T-helper 1 cell (primary cell): Measurements from ENCODE around the gene FAM217A.
A peak's percentile ranks its signal among the peaks of the same experiment; 100 is the strongest.

Source experiments
- DNase-seq, 5 donors: peaks; one replicate each; pipeline ENCODE4 v3.0.0-alpha.2; 2012 to 2020

FAM217A gene

DNA sequence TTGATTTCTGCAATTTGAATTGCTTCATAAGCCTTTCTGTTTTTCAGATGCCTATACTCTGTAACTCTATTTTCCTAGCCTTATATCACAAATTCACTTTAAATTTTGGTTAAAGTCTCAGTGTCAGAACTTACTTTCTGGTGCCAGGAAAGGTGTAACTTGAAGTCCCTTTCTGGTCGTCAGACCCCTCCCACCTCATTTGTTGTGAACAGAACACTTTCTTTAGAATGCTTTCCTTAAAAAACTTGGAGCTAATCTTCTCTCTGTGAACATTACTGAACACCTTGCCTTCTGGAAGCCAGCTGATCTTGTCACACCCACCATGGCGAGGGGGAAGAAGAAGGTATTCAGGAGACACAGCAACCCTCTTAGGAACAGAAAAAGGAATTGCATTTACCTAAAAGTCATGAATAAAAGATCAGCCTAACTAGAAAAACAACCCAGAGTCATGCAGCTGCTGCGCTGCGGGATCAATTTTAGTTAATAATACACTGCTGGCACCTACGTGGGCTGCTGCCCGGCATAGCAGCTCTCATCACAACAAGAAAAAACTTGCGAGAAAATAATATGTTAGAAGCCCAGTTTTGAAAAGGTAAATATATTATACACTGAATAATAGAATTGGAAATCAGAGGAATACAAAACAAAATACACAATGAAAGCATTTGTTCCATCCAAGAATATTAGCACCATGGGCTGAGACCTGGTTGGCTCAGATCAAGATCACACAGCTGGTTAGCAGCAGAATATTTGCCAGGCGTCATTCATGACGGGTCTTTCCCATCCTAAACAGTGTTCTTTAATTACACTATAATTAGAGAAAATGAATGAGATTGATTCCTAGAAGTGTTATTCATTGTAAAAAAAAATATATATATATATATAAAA, 5.8 kb upstream of the FAM217A start:
- DNase-seq, result no peak

DNA sequence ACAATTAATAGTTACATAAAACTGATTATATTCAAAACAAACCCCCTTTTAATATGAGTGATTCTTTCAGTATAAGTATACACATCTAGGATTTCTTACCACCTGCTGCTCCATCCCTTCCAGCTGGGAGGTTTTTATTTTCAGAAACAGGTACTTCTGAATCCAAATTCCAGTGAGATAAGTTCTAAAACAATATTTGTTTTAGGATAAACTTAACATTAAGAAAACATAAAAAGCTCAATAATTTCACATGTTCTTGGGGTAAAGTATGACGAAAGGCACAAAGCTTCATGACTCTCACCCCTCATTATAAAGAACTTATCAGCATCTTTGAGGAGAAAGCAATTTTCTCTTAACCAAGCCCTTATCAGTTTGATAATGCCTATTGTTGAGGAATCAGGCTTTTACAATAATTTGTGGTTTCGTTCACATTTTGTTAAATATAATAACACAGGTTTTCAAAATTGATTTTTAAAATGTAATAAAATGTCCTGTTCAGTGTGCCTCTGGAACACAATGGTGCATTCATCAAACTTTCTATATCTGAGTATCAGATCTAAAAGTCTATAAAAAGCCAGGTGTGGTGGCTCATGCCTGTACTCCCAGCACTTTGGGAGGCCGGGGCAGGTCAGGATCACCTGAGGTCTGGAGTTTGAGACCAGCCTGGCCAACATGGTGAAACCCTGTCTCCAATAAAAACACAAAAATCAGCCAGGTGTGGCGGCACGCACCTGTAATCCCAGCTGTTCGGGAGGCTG, 4.3 kb downstream of the FAM217A start:
- DNase-seq, result no peak

- no peak for DNase-seq
These were observed 7.6 kb downstream of the FAM217A start for GRCh38 chr6:4071330-4071729.

- no peak for DNase-seq
These were observed 9.7 kb downstream of the FAM217A start for GRCh38 chr6:4069199-4069598.

DNA sequence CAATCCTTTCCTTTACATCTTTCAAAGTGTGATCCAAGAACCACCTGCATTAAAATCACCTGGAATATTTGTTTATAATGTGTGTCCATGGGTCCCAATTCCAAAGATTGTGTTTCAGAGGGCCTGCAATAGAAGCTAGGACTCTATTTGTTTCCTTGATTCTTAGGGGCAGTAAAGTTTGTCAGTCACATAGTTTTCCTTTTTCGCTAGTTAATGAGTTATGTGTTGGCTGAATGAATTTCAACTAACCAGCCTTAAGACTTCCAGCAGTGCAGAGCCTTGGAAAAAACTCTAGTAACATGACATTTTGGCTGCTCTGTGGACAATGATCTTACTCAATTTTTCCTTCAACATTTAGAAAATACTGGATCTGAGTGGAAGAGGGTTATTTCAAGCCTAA, 11.3 kb downstream of the FAM217A start:
- no peak for DNase-seq

DNA sequence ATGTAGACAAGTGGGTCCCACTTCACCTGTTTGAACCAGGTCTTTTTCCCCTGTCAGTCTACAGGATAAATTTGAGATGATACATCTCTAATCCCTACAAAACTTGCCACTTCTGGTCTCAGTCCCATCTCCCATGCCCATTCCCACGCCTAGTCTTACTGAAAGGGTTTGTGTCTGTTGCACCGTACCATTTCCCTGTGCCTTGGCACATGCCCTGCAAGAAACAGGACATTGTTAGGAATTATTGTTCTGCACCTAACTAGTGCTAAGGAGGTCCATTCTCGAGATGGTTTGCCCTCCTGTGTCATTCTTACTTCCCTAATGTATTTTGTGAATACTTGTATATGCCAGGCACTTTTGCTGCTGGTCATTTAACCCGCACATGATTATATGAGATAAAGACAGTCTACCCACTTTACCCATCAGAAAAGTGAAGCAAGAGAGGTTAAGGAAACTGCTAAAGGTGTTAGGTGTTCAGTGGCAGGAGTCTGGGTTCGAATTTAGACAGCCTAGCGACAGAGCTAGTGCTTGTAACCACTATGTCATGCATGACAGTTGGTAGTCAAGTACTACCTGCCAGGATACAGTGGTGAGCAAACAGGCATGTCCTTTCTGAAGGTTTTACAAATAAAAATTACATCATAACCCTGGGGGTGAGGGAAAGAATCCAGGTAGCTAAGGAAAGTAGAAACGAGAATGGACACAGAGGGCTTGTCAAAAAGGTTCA, 12.7 kb downstream of the FAM217A start:
- DNase-seq, result no peak

DNA sequence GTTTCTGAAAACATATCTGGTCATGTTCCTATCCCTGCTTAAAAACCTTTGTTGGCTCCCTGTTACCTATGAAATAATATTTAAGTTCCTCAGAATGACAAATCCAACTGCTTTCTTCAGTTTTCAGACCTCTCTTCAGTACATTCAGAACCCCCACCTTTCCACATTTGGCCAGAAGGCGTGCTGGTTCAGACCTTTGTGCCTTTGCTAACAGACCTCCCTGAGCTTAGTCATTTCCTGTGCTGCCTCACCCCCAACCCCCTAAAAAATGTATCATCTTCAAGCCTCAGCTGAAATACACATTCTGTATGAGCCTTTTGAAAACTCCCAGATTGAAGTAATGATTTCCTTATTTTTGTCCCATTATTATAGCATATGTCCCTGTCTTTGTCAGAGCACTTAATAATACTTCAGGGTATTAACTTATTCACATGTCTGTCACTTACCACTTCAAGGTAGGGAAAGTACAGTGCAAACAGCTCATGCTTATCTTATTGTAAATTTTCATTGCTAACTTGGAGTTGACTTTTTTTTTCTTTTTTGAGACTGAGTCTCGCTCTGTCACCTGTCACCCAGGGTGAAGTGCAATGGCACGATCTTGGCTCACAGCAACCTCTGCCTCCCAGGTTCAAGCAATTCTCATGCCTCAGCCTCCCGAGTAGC, 19.7 kb downstream of the FAM217A start:
- DNase-seq, result peak in 1 of 5 donors; percentile 78

DNA sequence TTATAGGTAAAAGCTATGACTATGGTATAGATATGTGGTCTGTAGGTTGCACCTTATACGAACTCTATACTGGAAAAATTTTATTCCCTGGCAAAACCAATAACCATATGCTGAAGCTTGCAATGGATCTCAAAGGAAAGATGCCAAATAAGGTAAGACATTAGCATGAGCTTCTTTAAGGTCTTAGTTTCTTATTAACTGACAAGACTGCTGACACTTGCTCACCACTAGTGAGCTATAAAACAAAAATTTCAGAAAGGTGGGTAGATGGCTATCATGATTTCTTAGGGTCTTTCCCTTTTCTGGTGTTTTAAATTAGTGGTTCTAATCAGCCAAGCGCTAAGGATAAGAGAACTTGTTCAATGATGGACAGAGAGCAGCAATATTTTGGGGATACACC, 21.9 kb downstream of the FAM217A start:
- no peak for DNase-seq

DNA sequence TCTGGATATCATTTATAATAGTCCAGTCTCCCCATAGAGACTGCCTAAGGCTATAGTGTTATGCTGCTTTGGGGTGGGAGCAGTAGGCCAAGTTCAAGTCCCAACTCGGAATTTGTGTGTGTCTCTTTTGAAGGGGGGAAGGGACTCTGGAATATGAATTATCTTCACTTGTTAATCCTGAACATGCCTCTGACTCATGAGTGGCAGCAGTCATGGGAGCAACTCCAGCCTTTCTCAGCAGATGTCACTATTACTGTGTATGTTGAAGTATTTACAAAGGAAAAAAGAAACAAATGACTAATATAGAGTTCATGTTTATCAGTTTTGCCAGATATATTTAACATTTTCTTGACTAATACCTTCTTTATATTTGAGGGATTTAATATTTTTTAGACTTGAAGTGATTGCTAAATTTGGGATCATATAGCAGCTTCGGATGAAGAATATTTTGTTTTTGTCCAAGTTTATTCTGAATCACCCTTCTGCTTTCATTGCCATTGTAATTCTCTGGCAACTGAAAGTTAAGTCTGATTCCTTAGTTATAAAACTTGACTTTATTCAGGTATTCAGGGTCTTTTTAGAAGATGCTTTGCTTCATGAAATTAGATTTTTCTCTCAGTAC, 23.4 kb downstream of the FAM217A start:
- DNase-seq, result peak in 1 of 5 donors; percentile 14

DNA sequence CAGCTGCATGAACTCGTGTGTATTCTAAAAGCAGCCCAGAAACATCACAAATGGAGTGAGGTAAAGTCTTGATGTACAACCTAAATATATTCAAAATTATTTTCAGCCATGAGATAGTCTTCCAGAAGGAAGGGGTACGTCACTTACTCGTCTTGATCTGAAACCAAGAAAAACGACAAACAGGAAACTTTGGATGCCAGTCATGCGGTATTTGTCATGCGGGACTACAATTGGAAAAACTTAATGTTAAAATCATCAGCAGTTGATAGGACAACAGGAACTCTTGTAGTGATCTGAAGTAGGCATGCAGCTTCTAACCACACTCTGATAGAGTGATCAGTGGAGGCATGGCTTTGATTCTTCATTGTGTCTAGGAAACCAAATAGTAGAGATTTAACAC, 29.7 kb downstream of the FAM217A start:
- DNase-seq, result no peak

- DNase-seq, result no peak
These were observed 37.5 kb downstream of the FAM217A start for GRCh38 chr6:4041480-4041879.

DNA sequence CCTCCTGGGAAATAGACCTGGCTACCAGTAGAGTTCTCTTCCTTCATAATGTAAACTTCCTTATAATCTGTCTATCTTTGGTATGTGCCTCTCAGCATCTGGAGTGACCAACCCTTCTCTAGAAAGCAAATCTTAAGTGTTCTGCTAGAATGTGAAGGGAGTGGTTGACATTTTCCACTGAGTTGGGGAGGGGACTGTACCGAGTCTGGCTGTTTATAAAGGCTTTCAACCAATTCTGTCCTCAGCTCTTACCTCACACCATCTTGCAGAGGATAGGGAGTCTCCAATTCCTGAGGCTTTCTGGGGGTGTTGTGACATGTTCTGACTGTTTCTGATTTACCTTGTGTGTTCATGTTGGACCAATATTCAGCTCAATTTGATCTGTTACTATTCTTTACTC, 39.6 kb downstream of the FAM217A start:
- no peak for DNase-seq

DNA sequence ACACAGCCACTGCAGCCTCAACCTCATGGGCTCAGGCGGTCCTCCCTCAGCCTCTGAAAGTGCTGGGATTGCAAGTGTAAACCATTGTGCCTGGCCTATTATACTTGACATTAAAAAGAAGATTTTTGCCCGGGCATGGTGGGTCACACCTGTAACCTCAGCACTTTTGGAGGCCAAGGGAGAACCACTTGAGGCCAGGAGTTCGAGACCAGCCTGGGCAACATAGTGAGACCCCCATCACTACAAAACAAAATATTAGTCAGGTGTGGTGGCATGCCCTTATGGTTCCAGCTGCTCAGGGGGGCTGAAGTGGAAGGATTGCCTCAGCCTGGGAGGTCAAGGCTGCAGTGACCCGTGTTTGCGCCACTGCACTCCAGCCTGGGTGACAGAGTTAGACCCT, 42.4 kb downstream of the FAM217A start:
- DNase-seq, result no peak

DNA sequence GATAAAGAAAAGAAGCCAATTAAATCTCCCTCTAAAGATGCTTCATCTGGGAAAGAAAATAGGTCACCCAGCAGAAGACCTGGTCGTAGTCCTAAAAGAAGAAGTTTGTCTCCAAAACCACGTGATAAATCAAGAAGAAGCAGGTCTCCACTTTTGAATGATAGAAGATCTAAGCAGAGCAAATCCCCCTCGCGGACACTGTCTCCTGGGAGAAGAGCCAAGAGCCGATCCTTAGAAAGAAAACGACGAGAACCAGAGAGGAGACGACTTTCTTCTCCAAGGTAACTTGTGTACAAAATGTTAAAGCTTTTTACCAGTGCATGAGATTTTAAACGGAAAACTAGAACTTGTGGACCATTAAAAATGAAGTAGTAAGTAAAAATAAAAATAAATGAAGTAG, 46.5 kb downstream of the FAM217A start:
- no peak for DNase-seq

- no peak for DNase-seq
These were observed 47.5 kb downstream of the FAM217A start for GRCh38 chr6:4031442-4031841.

DNA sequence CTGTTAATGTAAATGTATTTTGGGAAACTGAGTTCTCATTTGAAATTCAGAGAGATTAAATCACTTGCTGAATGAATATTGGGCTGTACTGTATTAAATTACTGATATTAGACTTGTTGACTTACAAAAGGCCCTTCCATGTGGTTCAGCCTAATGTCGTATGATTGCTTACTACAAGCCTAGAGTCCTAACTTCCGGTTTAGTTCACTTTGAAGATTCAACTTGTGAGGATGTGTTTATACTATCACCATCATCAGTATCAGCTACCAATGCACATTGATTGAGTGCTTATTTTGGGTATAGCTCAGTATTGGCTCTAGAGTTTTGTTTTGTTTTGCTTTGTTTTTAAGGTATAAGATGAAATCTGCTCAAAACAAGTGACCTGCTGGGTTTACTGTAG, 48.3 kb downstream of the FAM217A start:
- DNase-seq, result peak in 1 of 5 donors; percentile 34

- DNase-seq, result no peak
These were observed 49.2 kb downstream of the FAM217A start for GRCh38 chr6:4029687-4030086.

DNA sequence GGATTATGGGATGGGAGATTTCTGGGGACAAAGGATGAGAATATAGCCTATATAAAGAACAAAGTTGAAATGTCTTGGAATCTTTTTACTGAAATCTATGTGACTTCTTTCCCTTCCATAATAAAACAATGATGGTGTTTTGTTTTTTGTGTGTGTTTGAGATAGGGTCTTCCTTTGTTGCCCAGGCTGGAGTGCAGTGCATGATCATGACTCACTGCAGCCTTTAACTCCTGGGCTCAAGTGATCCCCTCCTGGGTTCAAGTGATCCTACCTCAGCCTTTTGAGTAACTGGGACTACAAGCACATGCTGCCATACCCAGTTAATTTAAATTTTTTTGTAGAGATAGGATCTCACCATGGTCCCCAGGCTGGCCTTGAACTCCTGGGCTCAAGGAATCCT, 50.9 kb downstream of the FAM217A start:
- no peak for DNase-seq

DNA sequence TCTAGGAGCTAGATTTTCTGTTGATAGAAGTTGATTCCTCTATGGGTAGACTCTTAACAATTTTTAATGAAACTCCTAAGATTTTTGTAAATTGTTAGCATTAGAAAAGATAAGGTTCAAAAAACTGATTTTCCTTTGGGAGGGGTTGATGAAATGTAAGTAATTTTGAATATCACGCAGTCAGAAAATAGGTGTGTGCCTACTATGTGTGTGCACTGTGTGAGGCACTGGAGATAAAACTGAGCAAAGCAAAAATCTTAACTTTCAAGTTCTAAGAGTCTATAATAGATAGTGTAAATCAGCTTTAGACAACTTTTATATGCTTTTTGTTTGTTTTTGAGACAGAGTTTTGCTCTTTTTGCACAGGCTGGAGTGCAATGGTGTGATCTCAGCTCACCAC, 53.3 kb downstream of the FAM217A start:
- no peak for DNase-seq

DNA sequence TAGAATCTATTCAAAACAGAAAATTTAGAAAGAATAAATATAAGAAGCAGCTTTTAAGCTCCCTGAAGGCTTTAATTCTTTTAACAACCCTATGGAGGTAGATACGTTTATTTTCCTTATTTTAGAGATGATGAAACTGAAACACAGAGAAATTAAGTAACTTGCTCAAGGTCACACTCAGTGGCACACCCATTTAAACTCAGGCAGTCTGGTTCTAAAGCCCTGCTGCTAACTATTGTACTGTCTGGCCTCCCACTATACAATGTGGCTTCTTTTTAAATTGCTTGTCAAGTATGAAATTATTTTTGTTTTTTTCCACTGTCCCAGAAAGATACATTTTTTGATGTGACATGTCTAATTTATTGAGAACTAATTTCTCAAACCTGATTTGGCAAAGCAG, 55.7 kb downstream of the FAM217A start:
- no peak for DNase-seq

DNA sequence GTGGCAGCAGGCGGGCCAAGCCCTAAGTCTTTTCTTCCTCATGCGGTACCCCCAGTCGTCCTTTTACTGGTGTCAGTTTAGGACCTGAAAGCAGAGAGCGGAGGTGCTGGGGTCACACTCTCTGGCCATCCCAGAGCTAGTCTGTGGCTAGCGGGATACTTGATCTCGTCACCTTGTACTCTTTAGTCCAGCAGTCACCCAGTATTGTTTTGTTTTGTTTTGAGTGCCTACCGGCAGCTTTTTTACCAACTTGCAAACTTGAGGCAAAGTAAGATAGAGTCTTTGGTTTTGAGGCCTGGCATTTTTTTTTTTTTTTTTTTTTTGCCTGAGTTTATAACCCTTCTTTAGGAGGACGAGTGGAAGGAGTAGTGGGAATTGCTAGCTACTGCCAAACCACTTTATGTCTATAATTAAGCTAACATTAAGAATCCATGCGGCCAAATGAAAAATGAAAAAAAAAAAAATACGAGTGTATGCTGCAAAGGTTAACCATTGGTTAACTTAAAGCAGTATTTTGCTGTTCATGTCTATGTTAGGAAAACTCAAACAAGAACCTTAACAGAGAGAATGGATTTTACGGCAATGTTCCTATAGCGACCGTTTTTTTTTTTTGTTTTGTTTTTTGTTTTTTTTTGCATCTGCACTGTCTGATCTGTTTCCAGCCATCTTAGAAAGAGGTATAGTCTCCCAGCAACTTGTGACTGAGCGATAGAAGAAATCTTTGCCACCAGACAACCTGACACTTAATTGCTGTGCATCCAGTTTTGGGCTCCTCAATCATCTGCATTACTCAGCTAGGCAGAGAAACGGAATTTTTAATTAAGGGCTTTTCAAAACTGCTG, 56.9 kb downstream of the FAM217A start:
- peak in 1 of 5 donors; percentile 20 for DNase-seq
